ENCODE measurements around the gene C2CD2L.
"Not testable (repeated sequence)": the region's sequence is repeated elsewhere in the genome, so short reads cannot be mapped to it uniquely, and the experiment has no call there.

GRCh38 chr11:119059128-119059527, 48.0 kb upstream of the C2CD2L start:
- TF ChIP-seq CTCF, POLR2A (IDR thresholded peaks at IDR 0.05): not testable (repeated sequence)
